Measurements from ENCODE around the gene DGUOK.

DNA sequence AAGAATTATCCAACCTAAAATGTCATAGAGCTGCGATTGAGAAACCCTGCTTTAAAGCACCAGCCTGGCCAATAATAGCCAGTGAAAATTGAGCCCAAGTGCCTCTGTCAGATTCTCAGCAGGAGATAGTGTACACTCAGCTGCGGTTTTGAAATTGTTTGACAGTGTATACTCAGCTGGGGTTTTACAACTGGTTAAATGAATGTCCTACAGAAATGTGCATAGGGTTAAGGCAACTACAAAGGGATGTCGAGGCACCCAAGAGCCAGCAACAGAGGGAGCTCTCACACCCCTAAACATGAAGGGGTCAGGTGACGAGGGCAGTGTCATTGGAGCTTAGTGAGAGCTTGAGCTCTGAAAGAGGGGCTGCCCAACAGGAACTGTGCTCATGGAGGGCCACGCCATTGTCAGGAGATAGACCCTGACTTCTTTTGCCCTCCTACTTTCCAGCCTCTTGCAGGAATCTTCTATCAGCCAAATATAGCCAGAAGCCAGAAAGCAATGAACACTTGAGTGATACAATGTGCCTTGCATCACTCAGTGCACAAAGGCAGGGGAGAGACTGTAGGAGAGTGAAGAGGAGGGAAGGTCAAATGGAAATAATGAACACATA lies 18.7 kb upstream of the DGUOK start:
- TF ChIP-seq POLR2A (IDR thresholded peaks at IDR 0.05; ENCODE audit: low read length) (no peak), GATA1 (IDR thresholded peaks at IDR 0.05; ENCODE audit: low read depth, low read length) (no peak)
